Type B pancreatic cell (in vitro differentiated cells): Measurements from ENCODE around the gene PKDCC. TPM values are rescaled to one million over a fixed set of nuclear protein-coding genes. Genes with fewer than 3 reads are reported as not detected.
"Not testable (repeated sequence)": the region's sequence is repeated elsewhere in the genome, so short reads cannot be mapped to it uniquely, and the experiment has no call there.

Source experiments
- DNase-seq: peaks from one replicate; pipeline ENCODE4 v3.0.0; 2021; ENCODE audit warnings: mixed read lengths; ENCODE audit not compliant: unreplicated experiment; ENCODE audit errors: extremely low spot score
- H3K27ac Mint-ChIP-seq: 2 replicates; pipeline ENCODE4 v1.8.0; 2021; ENCODE audit warnings: mild to moderate bottlenecking, mixed read lengths
- H3K27me3 Mint-ChIP-seq: 2 replicates; pipeline ENCODE4 v1.8.0; 2021; ENCODE audit warnings: mixed read lengths
- H3K36me3 Mint-ChIP-seq: 2 replicates; pipeline ENCODE4 v1.8.0; 2021; ENCODE audit warnings: mixed read lengths
- H3K4me1 Mint-ChIP-seq: one replicate; pipeline ENCODE4 v1.8.0; 2021; ENCODE audit warnings: mixed read lengths; ENCODE audit not compliant: unreplicated experiment
- H3K4me3 Mint-ChIP-seq: 2 replicates; pipeline ENCODE4 v1.8.0; 2021; ENCODE audit warnings: mild to moderate bottlenecking, mixed read lengths
- H3K9me3 Mint-ChIP-seq: 2 replicates; pipeline ENCODE4 v1.8.0; 2021; ENCODE audit warnings: mixed read lengths
- CTCF ChIP-seq: fragments of 200-600 bp; sonication (generic); conservative IDR thresholded peaks from 2 replicates; pipeline ENCODE4 v1.5.0; 2021; ENCODE audit warnings: antibody characterized with exemption, mild to moderate bottlenecking
- total RNA-seq: library from RNA; stranded (reverse); gene quantifications from 2 replicates; pipeline ENCODE4 v1.2.1, GENCODE V29; 2021; ENCODE audit warnings: low replicate concordance

Gene PKDCC
- total RNA-seq, 1 donor from 2014 or later = 158 TPM

GRCh38 chr2:42084231-42084671 is 36.4 kb downstream of the PKDCC start:
- H3K4me1 Mint-ChIP-seq = peaks cover 27% of the 10 kb centered on the region
- no peaks in the 10 kb centered on the region for H3K36me3 Mint-ChIP-seq
- H3K27ac Mint-ChIP-seq = no peak overlapping the region
- no peak for TF ChIP-seq CTCF
- DNase-seq = no peak
- H3K27me3 Mint-ChIP-seq = peaks cover 3% of the 10 kb centered on the region
- H3K9me3 Mint-ChIP-seq = peaks cover 6% of the 10 kb centered on the region
- H3K4me3 Mint-ChIP-seq = no peak overlapping the region

GRCh38 chr2:42085070-42085469 is 37.2 kb downstream of the PKDCC start:
- DNase-seq, H3K36me3 Mint-ChIP-seq, H3K27me3 Mint-ChIP-seq, H3K4me3 Mint-ChIP-seq, H3K9me3 Mint-ChIP-seq: not testable (repeated sequence)
- Mint-ChIP-seq H3K27ac (peak overlapping the region; percentile 27), H3K4me1 (peaks cover 27% of the 10 kb centered on the region)

GRCh38 chr2:42085706-42086487 is 38.1 kb downstream of the PKDCC start:
- H3K27ac Mint-ChIP-seq = no peak overlapping the region
- H3K27me3 Mint-ChIP-seq = peaks cover 3% of the 10 kb centered on the region
- DNase-seq = no peak
- H3K36me3 Mint-ChIP-seq = no peaks in the 10 kb centered on the region
- no peak overlapping the region for H3K4me3 Mint-ChIP-seq
- peaks cover 27% of the 10 kb centered on the region for H3K4me1 Mint-ChIP-seq
- TF ChIP-seq CTCF = no peak
- H3K9me3 Mint-ChIP-seq = peaks cover 6% of the 10 kb centered on the region

GRCh38 chr2:42086500-42086953 is 38.7 kb downstream of the PKDCC start:
- peak; percentile 90 for TF ChIP-seq CTCF
- H3K4me1 Mint-ChIP-seq = peaks cover 27% of the 10 kb centered on the region
- H3K4me3 Mint-ChIP-seq = no peak overlapping the region
- H3K9me3 Mint-ChIP-seq = peaks cover 6% of the 10 kb centered on the region
- DNase-seq = no peak
- H3K27ac Mint-ChIP-seq = no peak overlapping the region
- no peaks in the 10 kb centered on the region for H3K36me3 Mint-ChIP-seq
- H3K27me3 Mint-ChIP-seq = peaks cover 3% of the 10 kb centered on the region

GRCh38 chr2:42087137-42087856 is 39.5 kb downstream of the PKDCC start:
- no peak for DNase-seq
- H3K36me3 Mint-ChIP-seq = no peaks in the 10 kb centered on the region
- H3K4me1 Mint-ChIP-seq = peaks cover 34% of the 10 kb centered on the region
- H3K4me3 Mint-ChIP-seq = no peak overlapping the region
- H3K27me3 Mint-ChIP-seq = peaks cover 7% of the 10 kb centered on the region
- peaks cover 11% of the 10 kb centered on the region for H3K9me3 Mint-ChIP-seq
- no peak for TF ChIP-seq CTCF
- H3K27ac Mint-ChIP-seq = no peak overlapping the region

- Mint-ChIP-seq H3K27ac (no peak overlapping the region), H3K36me3 (no peaks in the 10 kb centered on the region), H3K4me1 (peaks cover 35% of the 10 kb centered on the region), H3K27me3 (peaks cover 7% of the 10 kb centered on the region), H3K4me3 (no peak overlapping the region), H3K9me3 (peaks cover 9% of the 10 kb centered on the region)
- no peak for TF ChIP-seq CTCF
- no peak for DNase-seq
Observed at GRCh38 chr2:42087857-42088195, 40.0 kb downstream of the PKDCC start.
